GM19239 (cell line): Measurements from ENCODE around the gene CDK5RAP2.

Experiments used
- DNase-seq: peaks from one replicate; pipeline ENCODE4 v3.0.0; 2011; ENCODE audit warnings: low spot score; ENCODE audit not compliant: insufficient read length
- FAIRE-seq: peaks from 2 replicates; lab custom pipeline; 2011; peaks lifted over from hg19 to GRCh38; lab: Jason Lieb, UNC

CDK5RAP2 gene

GRCh38 chr9:120374817-120375216 is 205.2 kb downstream of the CDK5RAP2 start:
- FAIRE-seq (no peak), DNase-seq (no peak)

DNA sequence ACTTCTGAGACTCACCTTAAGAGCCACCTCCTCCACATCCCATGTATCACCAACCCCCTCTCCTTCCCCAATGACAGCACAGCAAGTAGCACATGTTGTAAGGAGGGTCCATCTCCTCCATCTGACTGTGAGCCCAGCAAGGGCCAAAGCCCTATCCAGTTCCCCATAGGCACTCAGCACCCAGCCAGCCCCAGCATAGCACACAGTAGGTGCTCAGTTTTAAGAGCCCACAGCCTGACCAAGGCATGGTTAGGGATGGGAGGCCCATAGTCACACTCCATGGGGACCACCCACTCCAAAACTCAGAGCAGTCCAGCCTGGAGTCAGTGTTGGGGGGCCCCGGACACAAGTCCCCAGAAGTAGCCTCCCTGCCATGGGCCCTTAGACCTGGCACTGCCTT is 205.7 kb downstream of the CDK5RAP2 start:
- FAIRE-seq (no peak), DNase-seq (no peak)

DNA sequence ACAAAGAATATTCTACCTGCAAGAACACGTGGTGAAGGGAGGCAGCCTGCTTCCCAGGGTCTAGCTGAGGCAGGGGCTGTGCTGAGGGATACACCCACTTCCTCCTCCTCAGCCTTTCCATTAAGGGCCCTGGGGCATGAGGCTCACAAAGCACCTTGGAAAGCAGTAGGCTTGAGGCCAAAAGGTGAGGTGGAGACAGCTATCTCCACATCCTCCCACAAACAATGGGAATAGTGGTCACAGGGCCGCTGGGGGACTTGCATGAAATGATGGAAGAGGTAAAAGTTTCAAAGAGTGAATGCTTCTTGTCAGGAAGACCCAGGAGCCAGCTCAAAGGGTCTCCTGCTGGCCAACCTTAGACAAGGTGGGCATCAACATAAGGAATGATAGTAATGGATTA is 207.9 kb downstream of the CDK5RAP2 start:
- no peak for FAIRE-seq
- DNase-seq = no peak

GRCh38 chr9:120369608-120370220 is 210.3 kb downstream of the CDK5RAP2 start:
- FAIRE-seq = no peak
- DNase-seq = no peak

DNA sequence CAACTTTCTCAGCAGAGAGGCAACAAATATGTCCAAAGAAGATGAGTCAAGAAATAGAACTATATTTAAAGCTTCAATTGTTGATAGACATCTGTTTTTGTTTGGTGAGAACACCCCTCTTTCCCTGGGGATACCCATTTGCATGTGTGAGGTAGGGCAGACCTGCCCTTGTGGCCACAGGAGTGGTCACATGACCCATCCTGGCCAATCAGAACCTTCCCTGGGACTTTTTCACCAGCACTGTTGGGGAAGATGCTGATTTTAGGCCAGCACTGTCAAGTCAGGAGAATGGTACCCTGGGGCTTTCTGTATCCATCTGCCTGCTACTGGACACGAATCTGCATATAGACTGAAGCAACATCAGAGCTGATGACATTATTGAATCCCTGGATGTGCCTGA is 211.2 kb downstream of the CDK5RAP2 start:
- DNase-seq = no peak
- FAIRE-seq = no peak

DNA sequence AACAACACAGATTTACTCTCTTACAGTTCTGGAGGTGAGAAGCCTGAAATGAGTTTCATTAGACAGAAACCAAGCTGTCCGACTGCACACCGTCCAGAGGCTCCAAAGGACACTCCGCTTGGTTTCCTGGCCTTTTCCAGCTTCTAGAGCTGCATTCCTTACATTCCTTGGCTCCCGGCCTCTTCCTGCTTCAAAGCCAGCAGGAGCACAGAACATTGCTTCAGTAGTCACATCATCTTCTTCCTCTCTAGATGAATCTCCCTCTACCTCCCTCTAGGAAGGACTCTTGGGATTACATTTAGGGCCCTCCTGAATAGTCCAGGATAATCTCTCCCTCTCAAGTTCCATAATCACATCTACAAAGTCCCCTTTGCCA is 213.3 kb downstream of the CDK5RAP2 start:
- no peak for DNase-seq
- FAIRE-seq = no peak

DNA sequence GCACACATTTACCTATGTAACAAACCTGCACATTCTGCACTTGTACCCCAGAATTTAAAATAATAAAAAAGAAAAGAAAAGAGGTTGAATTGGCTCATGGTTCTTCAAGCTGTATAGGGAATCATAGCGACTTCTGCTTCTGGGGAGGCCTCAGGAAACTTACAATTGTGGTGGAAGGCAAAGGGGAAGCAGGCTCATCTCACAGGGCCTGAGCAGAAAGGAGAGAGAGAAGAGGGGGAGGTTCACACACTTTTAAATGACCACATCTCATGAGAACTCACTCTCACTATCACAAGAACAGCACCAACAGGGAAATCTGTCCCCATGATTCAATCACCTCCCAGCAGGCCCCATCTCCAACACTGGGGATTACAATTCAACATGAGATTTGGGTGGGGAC is 214.6 kb downstream of the CDK5RAP2 start:
- DNase-seq = no peak
- FAIRE-seq = no peak

- DNase-seq = no peak
- FAIRE-seq = no peak
These were observed 216.3 kb downstream of the CDK5RAP2 start for GRCh38 chr9:120363697-120364096.

GRCh38 chr9:120362446-120362845 is 217.5 kb downstream of the CDK5RAP2 start:
- FAIRE-seq = no peak

GRCh38 chr9:120361551-120361950 is 218.4 kb downstream of the CDK5RAP2 start:
- no peak for FAIRE-seq

More at GRCh38 chr9:120362446-120362845, 217.5 kb downstream of the CDK5RAP2 start:
- DNase-seq = no peak

DNA sequence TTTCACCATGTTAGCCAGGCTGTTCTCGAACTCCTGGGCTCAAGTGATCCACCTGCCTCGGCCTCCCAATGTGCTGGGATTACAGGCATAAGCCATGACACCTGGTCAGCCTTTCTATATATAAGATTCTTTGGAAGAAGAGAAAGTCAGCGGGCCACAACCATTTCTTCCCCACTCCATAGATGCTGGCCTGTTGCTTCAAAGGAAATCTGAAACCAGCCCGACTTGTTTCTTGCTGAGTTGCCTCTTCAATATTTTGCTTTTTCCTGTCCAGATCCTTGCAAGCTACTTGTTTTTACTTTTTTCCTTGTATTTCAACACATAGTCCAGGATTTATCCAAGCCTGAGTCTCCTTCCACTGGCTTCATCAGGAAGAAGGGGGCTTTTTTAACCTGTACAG is 219.5 kb downstream of the CDK5RAP2 start:
- no peak for DNase-seq

More at GRCh38 chr9:120361551-120361950, 218.4 kb downstream of the CDK5RAP2 start:
- DNase-seq = no peak

GRCh38 chr9:120360046-120360445 is 219.9 kb downstream of the CDK5RAP2 start:
- FAIRE-seq (no peak), DNase-seq (no peak)

More for the DNA sequence above, 219.5 kb downstream of the CDK5RAP2 start:
- FAIRE-seq = no peak

DNA sequence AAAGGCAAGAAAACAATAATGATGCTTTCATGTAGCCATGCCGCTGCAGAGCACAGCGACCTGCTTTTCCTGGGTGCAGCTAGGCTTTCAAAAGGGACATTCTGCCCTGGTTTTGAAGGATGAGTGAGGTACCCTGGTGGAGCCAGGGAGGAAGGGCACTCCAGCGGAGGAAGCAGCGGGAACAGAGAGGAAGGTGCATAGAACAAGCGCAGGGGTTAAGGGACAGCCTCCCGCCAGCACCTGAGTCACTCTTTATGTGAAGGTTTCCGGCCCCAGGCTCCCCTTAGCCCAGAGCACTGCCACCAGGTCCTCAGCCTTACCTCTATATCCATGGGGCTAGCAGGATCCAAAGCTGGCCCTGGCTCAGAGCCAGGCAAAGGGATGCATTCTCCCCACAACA is 221.1 kb downstream of the CDK5RAP2 start:
- DNase-seq (no peak), FAIRE-seq (no peak)

GRCh38 chr9:120353506-120353905 is 226.5 kb downstream of the CDK5RAP2 start:
- DNase-seq = no peak
- no peak for FAIRE-seq

DNA sequence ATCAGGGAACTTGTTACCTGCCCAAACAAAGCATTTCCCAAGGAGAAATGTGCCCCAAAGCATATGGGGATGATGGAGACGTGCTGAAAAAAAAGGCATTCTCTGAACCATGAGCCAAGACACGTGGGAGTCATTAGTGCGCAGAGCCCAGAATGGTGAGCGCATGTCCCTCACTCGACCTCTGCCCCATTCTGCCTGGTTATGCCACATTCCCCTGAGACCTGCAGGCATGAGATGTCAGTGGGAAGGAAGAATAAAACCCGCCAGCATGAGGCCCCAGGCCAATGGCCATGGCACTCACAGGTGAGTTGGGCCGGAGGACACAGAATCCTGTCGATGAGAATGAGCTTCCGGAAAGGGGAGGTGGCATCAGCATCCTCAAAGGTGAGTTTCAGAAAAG is 228.9 kb downstream of the CDK5RAP2 start:
- no peak for DNase-seq
- no peak for FAIRE-seq

- FAIRE-seq (no peak), DNase-seq (no peak)
These were observed 229.4 kb downstream of the CDK5RAP2 start for GRCh38 chr9:120350596-120350995.

DNA sequence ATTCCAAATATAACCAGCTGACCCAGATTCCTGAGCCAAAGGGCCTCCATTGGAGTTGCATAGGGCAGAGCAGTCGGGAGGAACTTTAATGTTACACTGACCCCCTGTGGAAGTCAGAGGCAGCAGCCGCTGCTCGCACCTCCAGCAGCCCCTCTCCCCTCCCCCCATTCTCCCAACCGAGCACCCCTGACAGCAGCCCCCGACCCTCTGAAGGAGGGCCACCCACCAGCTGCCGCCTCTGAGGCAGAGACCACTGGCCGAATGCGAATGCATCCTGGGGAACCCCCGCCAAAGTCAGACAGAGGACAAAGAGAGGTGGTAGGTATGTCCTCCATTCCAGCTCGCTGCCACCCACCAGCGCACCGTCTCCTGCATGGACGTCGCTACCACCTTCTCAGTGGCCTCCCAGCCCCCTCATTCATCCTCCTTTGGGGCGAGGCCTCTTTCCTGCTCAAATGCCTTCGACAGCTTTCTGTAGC is 231.0 kb downstream of the CDK5RAP2 start:
- DNase-seq = peak; percentile 34
- FAIRE-seq = no peak

DNA sequence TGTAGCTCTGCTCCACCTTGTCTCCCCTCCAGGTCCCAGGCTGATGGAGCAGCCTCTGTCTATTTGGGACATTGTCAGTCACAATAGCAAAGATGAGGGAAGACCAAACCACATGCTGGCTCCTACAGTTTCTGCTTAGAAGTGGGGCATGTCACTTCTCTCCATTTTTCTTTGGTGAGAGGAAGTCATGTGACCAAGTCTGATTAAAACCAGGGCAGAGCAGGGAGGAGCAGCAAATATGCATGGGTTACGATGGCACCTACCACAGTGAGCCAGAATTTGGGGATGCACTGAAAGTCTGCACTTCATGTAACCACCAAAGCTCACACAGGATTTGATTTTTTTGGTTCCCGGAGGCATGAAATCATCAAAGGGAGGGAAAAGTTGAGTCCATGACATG is 234.6 kb downstream of the CDK5RAP2 start:
- DNase-seq = no peak
- no peak for FAIRE-seq

- DNase-seq (no peak), FAIRE-seq (no peak)
These were observed 235.7 kb downstream of the CDK5RAP2 start for GRCh38 chr9:120344230-120344629.

GRCh38 chr9:120343416-120343815 is 236.6 kb downstream of the CDK5RAP2 start:
- FAIRE-seq = no peak

More at GRCh38 chr9:120343416-120343815, 236.6 kb downstream of the CDK5RAP2 start:
- no peak for DNase-seq
